EL (cell line): Measurements from ENCODE around the gene AMOT.

Experiments
- DNase-seq: peaks from one replicate; pipeline ENCODE4 v3.0.0-alpha.2; 2016

The AMOT gene

GRCh38 chrX:112736310-112736709 lies 104.3 kb downstream of the AMOT start:
- no peak for DNase-seq

- DNase-seq = no peak
These were observed 105.5 kb downstream of the AMOT start for GRCh38 chrX:112735147-112735546.

GRCh38 chrX:112734290-112734689 lies 106.3 kb downstream of the AMOT start:
- DNase-seq = no peak

- DNase-seq = no peak
These were observed 108.8 kb downstream of the AMOT start for GRCh38 chrX:112731793-112732192.
